Skeletal muscle satellite cell (primary cell): ENCODE results near the gene ADAMTS2.
"Not testable (repeated sequence)": the region's sequence is repeated elsewhere in the genome, so short reads cannot be mapped to it uniquely, and the experiment has no call there.

Experiments
- H3K27me3 ChIP-seq: 2 replicates; pipeline ENCODE4 v1.7.0; 2013; ENCODE audit warnings: low read length; ENCODE audit not compliant: control insufficient read depth, insufficient read depth
- H3K36me3 ChIP-seq: 2 replicates; pipeline ENCODE4 v1.7.0; 2013; ENCODE audit warnings: mild to moderate bottlenecking, control low read depth, low read length; ENCODE audit not compliant: insufficient read depth
- H3K4me1 ChIP-seq: 2 replicates; pipeline ENCODE4 v1.7.0; 2013; ENCODE audit warnings: low read length; ENCODE audit not compliant: control insufficient read depth, insufficient read depth
- H3K4me2 ChIP-seq: 2 replicates; pipeline ENCODE4 v1.7.0; 2013; ENCODE audit warnings: mild to moderate bottlenecking, low read length
- H3K4me3 ChIP-seq: 2 replicates; pipeline ENCODE4 v1.7.0; 2013; ENCODE audit warnings: low read length
- H3K9ac ChIP-seq: 2 replicates; pipeline ENCODE4 v1.7.0; 2013; ENCODE audit warnings: mild to moderate bottlenecking, low read depth, low read length, moderate library complexity
- H3K9me3 ChIP-seq: replicated peaks from 2 replicates; pipeline ENCODE4 v1.7.0; 2013; ENCODE audit warnings: mild to moderate bottlenecking, control low read depth, low read length

ADAMTS2 gene

GRCh38 chr5:179328291-179328690, 17.0 kb downstream of the ADAMTS2 start:
- no peak overlapping the region for H3K9ac ChIP-seq
- H3K9me3 ChIP-seq: no peaks in the 10 kb centered on the region
- no peaks in the 10 kb centered on the region for H3K4me1 ChIP-seq
- no peak overlapping the region for H3K4me3 ChIP-seq
- H3K36me3 ChIP-seq: no peaks in the 10 kb centered on the region
- H3K27me3 ChIP-seq: no peaks in the 10 kb centered on the region
- no peak overlapping the region for H3K4me2 ChIP-seq

DNA sequence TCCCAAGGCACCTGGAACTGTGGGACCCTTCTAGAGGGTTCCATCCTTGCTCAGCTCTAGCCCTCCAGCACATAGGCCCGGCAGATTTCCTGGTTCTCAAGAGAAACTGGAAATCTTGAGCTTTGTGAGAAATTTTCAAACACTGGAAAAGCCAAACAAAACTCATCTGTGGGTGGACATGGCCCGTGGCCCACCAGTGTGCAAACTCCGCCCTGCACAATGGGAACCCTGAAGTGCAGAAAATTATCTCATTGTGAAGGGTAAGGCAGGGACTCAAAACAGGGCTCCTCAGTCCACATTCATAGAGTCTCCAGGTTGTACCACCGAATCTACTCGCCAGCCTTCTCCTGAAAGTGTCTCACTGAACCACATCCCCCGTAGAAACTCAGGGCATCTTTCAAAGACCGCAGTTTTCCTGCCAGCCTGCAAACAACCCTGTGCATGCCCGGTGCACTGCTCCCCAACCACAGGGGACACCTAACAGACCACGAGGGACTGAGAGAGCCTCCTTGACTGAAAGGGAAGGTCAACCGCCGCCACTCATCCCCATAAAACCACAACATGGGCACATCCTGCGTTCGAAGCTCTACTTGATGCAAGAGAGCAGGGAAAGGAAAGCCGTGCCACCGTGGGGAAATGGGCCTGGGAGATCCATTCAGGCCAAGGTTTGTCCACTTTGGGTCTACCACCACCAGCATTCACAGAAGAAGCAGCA, 18.1 kb downstream of the ADAMTS2 start:
- no peak overlapping the region for H3K4me3 ChIP-seq
- no peaks in the 10 kb centered on the region for H3K4me1 ChIP-seq
- H3K27me3 ChIP-seq: no peaks in the 10 kb centered on the region
- H3K9ac ChIP-seq: no peak overlapping the region
- no peaks in the 10 kb centered on the region for H3K36me3 ChIP-seq
- no peaks in the 10 kb centered on the region for H3K9me3 ChIP-seq
- no peak overlapping the region for H3K4me2 ChIP-seq

GRCh38 chr5:179326122-179326927, 18.9 kb downstream of the ADAMTS2 start:
- H3K27me3 ChIP-seq: no peaks in the 10 kb centered on the region
- no peak overlapping the region for H3K9ac ChIP-seq
- no peak overlapping the region for H3K4me2 ChIP-seq
- H3K9me3 ChIP-seq: no peaks in the 10 kb centered on the region
- H3K36me3 ChIP-seq: peaks cover 4% of the 10 kb centered on the region
- H3K4me1 ChIP-seq: no peaks in the 10 kb centered on the region
- H3K4me3 ChIP-seq: no peak overlapping the region

GRCh38 chr5:179325296-179326031, 19.8 kb downstream of the ADAMTS2 start:
- H3K4me2 ChIP-seq: no peak overlapping the region
- H3K36me3 ChIP-seq: peaks cover 4% of the 10 kb centered on the region
- peaks cover 5% of the 10 kb centered on the region for H3K4me1 ChIP-seq
- H3K27me3 ChIP-seq: no peaks in the 10 kb centered on the region
- H3K9ac ChIP-seq: no peak overlapping the region
- no peaks in the 10 kb centered on the region for H3K9me3 ChIP-seq
- H3K4me3 ChIP-seq: no peak overlapping the region

DNA sequence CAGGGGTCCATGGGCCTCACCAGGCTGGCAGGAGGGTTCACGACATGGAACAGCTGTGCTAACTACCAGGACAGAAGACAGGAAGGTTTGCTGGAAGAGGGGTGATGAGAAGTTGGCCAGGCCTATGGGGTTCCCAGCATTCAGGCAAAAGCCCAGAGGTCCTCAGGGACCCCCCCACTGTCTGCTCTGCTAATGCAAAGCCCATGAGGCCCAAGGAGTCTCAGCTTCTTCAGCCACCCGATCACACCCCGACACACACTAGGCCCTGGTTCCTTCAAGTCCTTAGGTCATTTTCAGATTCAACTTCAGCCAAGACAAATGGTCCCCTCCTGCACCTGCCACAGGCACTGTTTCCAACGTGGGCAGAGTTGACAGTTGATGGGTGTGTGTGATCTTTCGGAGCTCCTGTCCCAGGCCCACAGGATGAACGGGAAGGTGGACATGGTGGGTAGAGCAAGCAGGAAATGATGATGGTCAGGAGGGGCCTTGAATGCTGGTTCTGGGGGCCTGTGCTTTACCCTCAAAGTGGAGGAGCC, 20.4 kb downstream of the ADAMTS2 start:
- Histone ChIP-seq H3K4me3 (no peak overlapping the region), H3K4me2 (no peak overlapping the region), H3K4me1 (peaks cover 9% of the 10 kb centered on the region), H3K27me3 (no peaks in the 10 kb centered on the region), H3K9ac (no peak overlapping the region), H3K9me3 (no peaks in the 10 kb centered on the region), H3K36me3 (peaks cover 4% of the 10 kb centered on the region)

DNA sequence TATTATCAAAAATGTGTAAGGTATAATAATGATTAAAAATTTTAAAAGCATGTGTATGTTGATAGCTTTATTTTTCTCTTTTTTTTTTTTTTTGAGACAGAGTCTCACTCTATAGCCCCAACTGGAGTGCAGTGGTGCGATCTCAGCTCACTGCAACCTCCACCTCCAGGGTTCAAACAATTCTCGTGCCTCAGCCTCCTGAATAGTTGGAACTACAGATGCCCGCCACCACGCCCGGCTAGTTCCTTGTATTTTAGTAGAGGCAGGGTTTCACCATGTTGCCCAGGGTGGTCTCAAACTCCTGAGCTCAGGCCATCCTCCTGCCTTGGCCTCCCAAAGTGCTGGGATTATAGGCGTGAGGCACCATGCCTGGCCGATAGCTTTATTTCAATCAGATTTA, 20.9 kb downstream of the ADAMTS2 start:
- H3K4me1 ChIP-seq: peaks cover 15% of the 10 kb centered on the region
- not testable (repeated sequence) for H3K4me2 ChIP-seq, H3K36me3 ChIP-seq, H3K27me3 ChIP-seq, H3K9me3 ChIP-seq, H3K9ac ChIP-seq, H3K4me3 ChIP-seq

DNA sequence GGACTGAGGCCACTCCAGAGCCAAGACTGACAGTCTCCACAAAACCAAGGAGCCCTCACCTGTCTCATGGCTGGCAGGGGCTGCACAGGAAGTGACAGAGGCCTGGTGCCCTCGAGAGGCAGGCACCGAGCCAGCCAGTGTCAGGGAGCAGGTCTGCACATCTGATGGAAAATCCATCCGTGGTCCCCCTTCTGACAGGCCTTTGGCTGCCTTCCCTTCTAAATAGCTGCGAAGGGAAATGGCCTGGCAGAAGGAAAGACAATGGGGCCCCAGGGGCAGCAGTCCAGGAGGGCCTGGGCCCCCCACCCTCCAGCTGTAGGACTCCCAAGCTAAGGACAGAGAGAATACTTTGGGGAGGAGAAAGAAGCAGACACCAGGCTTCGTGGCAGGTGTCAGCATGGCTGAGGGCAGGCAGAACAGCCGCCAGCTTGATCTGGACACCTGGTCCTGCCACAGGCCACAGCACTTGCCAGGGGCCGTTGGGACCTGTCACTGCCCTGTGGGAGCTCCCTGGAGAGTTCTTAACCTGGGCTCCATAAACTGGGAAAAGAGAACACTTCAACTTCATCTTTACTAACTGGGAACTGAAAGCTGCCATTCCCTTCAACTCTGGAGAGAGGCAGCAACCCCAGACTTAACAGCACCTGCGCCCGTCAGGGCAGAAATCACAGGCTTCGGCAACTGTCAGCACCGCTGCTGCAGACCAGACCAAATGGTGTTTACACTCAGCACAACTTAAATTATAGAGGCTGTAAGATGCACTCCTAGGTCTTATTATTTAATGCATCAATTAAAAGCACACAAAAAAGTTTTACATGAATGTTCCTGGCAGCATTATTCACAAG, 22.0 kb downstream of the ADAMTS2 start:
- Histone ChIP-seq H3K4me3 (no peak overlapping the region), H3K27me3 (no peaks in the 10 kb centered on the region), H3K9ac (no peak overlapping the region), H3K36me3 (peaks cover 4% of the 10 kb centered on the region), H3K4me2 (no peak overlapping the region), H3K9me3 (no peaks in the 10 kb centered on the region), H3K4me1 (peaks cover 22% of the 10 kb centered on the region)

DNA sequence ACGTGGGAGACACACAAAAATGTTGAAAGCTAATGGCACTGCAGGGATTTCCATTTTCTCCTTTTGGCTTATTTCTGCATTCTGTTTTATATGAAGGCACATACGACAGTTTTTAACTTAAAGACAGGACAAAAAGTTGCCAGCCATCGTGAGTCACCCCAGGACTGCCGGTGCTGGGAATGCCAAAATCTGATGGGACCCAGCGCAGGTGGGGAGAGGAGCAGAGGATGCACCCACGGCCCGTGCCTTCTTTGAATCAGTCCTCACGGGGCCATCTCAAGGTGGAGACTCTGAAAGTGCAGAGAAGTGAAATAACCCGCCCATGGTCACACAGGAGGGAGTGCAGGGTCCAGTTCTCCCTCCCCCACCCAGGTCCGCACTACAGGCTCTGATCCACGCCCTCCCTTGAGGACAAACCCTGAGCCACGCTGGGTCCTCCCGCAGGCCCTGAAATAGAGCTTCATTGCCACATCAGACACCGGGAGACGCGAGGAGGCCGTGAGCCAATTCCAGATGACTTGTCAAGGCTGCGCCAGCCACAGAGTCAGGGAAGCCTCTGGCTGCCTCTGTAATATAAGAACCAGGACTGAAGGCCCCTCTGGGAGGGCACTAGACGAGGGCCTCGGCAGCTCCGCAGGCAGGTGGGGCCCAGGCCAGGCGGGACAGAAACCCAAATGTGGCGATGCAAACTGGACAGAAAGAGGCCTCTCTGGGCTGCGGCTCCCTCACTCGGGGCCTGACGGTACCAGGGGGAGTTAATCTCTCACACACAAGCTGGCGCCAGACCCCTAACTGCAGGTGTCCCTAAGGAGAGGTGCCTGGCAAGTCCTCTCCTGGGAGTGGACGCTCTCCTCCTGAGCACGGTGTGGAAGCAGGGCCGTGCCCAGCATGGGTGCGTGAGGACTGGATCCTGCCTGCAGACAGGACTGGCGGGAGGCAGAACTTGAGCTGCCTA, 22.9 kb downstream of the ADAMTS2 start:
- Histone ChIP-seq H3K36me3 (peaks cover 4% of the 10 kb centered on the region), H3K4me2 (no peak overlapping the region), H3K4me3 (no peak overlapping the region), H3K27me3 (no peaks in the 10 kb centered on the region), H3K4me1 (peaks cover 28% of the 10 kb centered on the region), H3K9me3 (no peaks in the 10 kb centered on the region), H3K9ac (no peak overlapping the region)

GRCh38 chr5:179321206-179321987, 23.9 kb downstream of the ADAMTS2 start:
- no peak overlapping the region for H3K4me3 ChIP-seq
- H3K4me2 ChIP-seq: no peak overlapping the region
- H3K27me3 ChIP-seq: no peaks in the 10 kb centered on the region
- H3K4me1 ChIP-seq: peaks cover 28% of the 10 kb centered on the region
- no peaks in the 10 kb centered on the region for H3K9me3 ChIP-seq
- H3K36me3 ChIP-seq: peaks cover 5% of the 10 kb centered on the region
- H3K9ac ChIP-seq: no peak overlapping the region
